CD1c-positive myeloid dendritic cell (primary cell): ENCODE measurements around the gene LST1.

Source experiments
- DNase-seq: peaks from one replicate; pipeline ENCODE4 v3.0.0-alpha.2; 2016; ENCODE audit errors: extremely low spot score

The LST1 gene

DNA sequence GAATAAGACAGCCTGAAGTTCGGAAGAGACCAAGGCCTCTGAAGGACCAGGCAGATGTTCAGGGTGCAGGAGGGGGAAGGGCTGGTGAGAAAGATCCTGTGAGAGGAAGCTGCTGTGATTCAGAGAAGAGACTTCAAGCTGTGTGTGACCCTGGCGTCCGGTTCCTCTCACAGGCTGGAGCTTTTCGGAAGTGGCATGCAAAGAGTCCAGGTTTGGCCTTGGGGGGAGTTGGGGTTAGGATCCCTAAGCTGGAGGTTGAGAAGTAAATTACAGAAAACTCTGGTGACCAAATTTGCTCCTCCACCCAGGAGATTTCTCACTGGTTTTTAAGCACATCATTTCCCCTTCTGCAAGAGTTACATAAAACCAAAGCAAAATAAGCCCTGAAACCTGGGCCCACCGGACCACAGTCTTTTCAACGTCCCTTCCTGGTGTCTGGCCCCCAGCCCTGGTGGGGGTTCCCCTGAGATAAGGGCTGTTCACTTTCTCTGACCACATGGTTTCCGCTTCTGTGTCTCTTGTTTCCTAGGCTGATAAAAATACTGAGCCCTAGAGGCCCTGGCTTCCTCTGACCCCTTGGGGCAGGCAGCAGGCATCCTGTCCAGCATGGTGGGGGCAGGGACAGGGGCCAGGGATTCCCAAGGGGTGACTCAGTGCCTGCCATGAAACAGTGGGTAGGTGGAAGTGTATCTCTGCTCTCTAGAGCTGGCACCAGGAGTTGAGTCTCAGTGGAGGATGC lies 25.9 kb upstream of the LST1 start:
- DNase-seq = peak; percentile 80

DNA sequence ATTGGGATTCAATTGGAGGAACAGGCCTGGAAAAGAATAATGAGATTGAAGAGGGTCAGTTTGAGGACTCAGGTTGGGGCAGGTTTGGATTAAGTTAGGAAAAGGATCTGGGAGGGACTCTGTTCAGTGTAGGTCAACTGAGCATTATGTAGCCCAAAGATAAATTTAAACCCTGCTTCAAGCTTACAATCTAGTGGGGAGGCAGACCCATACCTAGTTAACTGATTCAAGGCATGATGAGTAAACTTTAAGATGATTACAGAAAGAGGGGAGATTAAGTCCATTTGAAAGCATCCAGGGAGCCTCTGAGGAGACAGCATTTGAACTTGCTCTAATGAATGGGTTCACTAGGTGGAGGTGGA lies 25.4 kb upstream of the LST1 start:
- no peak for DNase-seq

DNA sequence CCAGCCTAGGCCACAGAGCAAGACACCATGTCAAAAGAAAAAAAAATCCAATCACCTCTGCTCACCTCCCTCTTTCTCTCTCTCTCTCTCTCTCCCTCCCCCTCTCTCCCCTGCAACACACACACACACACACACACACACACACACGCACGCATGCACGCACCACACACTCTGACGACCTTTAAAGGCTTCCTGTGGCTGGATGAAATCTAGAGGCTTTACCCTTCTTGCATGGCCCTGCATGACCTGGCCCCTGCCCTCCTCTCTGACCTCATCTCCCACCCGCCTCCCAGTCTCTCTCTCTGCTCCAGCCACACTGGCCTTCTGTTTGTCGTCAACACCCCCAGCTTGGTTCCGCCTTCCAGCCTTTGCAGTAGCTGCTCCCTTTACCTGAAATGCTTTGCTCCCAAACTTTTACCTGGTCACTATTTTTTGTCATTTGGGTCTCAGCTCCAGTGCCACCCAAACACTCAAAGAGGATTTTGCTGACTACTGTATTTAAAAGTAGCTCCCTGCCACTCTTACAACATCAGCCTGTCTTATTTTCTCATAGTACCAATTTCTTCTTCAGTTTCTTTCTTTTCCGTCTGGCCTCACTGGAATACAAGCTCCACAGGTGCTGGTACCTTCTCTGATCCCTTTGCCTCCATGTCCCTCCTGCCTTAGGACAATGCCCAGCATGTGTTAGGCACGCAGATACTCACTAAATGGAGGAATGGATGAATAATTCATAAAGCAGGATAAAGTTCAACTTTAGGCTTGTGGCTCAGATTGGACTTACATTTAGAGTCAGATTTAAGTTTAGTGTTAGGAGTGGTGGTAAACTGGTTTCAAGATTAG lies 18.3 kb upstream of the LST1 start:
- DNase-seq = no peak

DNA sequence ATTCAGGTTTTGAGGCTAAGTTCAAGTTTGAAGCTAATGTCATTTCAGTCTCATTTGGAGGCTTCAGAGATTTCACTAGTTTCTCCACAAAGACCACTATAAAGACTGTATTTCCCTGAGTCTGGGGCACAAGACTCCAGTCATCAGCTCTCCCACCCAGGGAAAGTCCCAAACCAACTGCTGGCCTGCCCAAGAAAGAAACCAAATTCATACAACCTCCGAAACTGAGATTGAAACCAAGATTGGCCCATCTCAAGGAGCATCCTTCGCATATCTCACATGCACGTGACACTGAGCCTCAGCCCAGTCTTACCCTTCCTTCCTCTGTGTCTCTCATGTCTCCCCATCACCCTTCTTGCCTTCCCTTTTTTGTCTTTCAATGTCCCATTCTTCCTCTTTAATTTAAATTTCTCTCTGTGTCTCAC lies 17.5 kb upstream of the LST1 start:
- DNase-seq = peak; percentile 82

DNA sequence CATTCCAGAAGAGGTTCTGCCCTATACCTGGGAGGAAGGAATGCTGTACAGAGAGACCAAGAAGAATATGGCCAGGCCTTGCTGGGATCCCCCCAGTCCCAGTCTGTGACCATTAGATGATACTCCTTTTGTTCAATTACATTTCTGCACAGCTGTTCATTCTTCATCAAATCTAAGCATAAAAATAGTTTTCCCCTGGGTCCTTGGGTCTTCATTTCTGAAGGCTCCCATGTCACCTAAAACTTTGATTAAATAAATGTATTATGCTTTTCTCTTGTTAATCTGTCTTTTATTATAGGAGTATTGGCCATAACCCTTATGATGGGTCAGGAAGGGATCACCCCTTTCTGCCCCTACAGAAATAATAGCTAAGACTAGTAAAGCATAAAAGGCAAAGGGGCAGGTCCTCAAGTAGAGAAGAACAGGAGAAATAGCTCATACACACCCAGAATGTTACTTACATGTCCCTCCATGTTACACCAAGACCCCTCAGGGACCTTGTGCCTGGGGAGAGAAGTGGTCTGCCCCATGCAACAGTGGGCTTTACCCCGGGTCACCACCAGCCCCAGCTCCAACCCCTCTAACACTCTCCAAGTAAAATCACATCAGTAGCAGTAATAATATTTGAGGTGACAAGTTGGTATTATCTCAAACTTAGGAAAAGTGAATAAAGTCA lies 16.1 kb upstream of the LST1 start:
- no peak for DNase-seq

GRCh38 chr6:31572041-31572911 lies 13.8 kb upstream of the LST1 start, which contains the start of gene LTA:
TSS of gene LTA (plus strand) at chr6:31572289. CDS start at chr6:31572743, 454 bp downstream.
- DNase-seq = no peak

DNA sequence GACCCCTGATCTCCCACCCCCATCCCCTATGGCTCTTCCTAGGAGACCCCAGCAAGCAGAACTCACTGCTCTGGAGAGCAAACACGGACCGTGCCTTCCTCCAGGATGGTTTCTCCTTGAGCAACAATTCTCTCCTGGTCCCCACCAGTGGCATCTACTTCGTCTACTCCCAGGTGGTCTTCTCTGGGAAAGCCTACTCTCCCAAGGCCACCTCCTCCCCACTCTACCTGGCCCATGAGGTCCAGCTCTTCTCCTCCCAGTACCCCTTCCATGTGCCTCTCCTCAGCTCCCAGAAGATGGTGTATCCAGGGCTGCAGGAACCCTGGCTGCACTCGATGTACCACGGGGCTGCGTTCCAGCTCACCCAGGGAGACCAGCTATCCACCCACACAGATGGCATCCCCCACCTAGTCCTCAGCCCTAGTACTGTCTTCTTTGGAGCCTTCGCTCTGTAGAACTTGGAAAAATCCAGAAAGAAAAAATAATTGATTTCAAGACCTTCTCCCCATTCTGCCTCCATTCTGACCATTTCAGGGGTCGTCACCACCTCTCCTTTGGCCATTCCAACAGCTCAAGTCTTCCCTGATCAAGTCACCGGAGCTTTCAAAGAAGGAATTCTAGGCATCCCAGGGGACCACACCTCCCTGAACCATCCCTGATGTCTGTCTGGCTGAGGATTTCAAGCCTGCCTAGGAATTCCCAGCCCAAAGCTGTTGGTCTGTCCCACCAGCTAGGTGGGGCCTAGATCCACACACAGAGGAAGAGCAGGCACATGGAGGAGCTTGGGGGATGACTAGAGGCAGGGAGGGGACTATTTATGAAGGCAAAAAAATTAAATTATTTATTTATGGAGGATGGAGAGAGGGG lies 12.6 kb upstream of the LST1 start:
- no peak for DNase-seq

DNA sequence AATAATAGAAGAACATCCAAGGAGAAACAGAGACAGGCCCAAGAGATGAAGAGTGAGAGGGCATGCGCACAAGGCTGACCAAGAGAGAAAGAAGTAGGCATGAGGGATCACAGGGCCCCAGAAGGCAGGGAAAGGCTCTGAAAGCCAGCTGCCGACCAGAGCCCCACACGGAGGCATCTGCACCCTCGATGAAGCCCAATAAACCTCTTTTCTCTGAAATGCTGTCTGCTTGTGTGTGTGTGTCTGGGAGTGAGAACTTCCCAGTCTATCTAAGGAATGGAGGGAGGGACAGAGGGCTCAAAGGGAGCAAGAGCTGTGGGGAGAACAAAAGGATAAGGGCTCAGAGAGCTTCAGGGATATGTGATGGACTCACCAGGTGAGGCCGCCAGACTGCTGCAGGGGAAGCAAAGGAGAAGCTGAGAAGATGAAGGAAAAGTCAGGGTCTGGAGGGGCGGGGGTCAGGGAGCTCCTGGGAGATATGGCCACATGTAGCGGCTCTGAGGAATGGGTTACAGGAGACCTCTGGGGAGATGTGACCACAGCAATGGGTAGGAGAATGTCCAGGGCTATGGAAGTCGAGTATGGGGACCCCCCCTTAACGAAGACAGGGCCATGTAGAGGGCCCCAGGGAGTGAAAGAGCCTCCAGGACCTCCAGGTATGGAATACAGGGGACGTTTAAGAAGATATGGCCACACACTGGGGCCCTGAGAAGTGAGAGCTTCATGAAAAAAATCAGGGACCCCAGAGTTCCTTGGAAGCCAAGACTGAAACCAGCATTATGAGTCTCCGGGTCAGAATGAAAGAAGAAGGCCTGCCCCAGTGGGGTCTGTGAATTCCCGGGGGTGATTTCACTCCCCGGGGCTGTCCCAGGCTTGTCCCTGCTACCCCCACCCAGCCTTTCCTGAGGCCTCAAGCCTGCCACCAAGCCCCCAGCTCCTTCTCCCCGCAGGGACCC lies 11.7 kb upstream of the LST1 start:
- no peak for DNase-seq

DNA sequence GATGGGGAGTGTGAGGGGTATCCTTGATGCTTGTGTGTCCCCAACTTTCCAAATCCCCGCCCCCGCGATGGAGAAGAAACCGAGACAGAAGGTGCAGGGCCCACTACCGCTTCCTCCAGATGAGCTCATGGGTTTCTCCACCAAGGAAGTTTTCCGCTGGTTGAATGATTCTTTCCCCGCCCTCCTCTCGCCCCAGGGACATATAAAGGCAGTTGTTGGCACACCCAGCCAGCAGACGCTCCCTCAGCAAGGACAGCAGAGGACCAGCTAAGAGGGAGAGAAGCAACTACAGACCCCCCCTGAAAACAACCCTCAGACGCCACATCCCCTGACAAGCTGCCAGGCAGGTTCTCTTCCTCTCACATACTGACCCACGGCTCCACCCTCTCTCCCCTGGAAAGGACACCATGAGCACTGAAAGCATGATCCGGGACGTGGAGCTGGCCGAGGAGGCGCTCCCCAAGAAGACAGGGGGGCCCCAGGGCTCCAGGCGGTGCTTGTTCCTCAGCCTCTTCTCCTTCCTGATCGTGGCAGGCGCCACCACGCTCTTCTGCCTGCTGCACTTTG lies 10.7 kb upstream of the LST1 start, which contains the start of gene TNF:
Gene TNF (plus strand): TSS at position 231 of the 567 bp plus-strand sequence. CDS start 177 bp downstream, at position 408.
- DNase-seq = peak; percentile 88

GRCh38 chr6:31575952-31576685 lies 10.0 kb upstream of the LST1 start:
- DNase-seq = no peak

GRCh38 chr6:31576897-31577578 lies 9.0 kb upstream of the LST1 start:
- DNase-seq = no peak

- no peak for DNase-seq
Measured at GRCh38 chr6:31577579-31577966, 8.5 kb upstream of the LST1 start.

GRCh38 chr6:31578184-31579118 lies 7.6 kb upstream of the LST1 start:
- DNase-seq = no peak

DNA sequence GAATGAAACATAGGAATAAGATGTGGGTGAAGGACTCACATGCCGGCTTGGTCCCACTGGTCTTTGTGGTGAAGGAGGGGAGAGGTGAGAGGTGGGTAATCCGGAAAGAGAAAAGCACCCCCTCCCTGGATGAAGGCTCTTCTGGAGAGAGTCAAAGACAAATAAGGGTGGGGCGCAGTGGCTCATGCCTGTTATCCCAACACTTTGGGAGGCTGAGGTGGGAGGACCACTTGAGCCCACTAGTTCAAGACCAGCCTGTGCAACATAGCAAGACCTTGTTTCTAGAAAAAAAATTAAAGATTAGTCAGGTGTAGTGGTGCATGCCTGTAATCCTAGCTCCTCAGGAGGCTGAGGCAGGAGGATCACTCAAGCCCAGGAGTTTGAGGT lies 7.0 kb upstream of the LST1 start:
- DNase-seq = no peak

GRCh38 chr6:31579546-31580437 lies 6.3 kb upstream of the LST1 start:
- DNase-seq = no peak

- no peak for DNase-seq
Measured at GRCh38 chr6:31580438-31580740, 5.7 kb upstream of the LST1 start.
